NCI-H1930 (cell line): Measurements from ENCODE around the gene TIMM17A.
A peak's percentile ranks its signal among the peaks of the same experiment; 100 is the strongest.

ENCODE experiments used
- DNase-seq, 2 experiments: peaks; one replicate each; lab custom pipeline; 2025; lab: John Stamatoyannopoulos, UW

TIMM17A gene

DNA sequence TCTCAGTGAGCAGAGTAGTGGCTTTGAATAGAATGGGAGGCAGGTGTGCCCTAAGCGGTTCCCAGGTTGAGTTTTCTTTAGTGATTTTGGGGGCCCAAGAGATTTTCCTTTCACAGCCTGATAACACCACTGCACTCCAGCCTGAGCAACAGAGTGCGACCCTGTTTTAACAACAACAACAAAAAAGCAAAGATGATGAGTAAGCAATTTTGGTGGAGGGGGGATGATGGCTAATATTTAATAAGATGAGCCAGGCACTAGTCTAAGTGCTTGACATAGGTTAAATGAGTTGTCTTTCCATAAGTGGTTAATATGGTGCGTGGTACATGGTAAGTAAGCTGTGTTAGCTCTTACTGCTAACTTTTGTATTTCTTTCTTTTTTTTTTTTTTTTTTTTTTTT lies 29.1 kb downstream of the TIMM17A start:
- DNase-seq, result no peak

DNA sequence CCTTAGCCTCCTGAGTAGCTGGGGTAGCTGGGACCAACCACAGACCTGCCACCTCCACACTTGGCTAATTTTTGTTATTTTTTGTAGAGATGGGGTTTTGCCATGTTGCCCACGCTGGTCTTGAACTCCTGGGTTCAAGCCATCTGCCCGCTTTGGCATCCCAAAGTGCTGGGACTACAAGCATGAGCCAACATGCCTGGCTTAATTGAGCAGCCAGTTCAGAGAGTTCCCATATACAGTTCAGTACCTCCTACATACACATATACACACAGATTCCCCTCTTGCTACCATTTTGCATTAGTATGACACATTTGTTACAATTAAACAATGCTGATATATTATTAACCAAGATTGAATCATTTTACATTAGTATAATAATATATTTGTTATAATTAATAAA lies 30.1 kb downstream of the TIMM17A start:
- no peak for DNase-seq

DNA sequence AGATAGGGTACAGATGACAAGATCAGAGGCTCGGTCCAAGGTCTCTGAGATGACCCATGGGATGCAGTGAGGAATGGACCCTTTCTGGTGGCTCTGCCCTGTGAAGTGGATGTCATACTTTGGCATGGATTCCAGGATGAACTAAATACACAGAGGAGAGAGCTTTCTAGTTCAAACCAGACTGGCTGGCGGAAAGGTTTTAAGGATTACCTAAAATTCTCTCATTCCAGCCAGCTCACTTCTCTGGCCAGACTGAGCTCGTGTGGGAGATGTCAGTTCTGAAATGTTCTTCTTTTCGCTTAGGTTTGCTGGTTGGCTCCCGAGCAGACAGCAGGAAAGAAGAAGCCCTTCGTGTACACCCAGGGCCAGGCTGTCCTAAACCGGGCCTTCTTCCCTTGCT lies 33.3 kb downstream of the TIMM17A start:
- no peak for DNase-seq

DNA sequence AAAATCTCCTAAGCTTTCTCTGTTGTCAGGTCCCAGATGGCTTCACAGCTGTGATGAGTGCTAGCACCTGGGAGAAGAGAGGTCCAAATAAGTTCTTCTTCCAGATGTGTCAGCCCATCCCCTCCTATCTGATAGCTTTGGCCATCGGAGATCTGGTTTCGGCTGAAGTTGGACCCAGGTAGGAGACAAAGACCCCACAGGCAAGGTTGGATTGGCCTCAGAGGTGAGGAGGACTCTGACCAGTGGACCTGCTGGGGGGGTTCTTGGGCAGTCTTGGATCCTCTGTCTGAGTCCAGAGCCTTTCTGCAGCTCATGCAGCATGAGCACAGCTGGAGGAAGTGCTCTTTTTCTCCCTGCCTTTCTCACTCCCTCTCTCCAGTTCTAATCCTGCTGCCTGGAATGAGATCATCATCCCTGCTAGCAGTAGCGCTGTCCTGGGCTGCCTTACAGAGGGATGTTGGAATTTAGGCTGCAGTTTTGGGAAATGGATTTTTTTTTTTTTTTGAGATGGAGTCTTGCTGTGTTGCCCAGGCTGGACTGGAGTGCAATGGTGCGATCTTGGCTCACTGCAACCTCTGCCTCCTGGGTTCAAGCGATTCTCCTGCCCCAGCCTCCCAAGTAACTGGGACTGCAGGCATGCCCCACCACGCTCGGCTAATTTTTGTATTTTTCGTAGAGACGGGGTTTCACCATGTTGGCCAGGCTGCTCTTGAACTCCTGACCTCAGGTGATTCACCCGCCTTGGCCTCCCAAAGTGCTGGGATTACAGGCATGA lies 34.2 kb downstream of the TIMM17A start:
- no peak for DNase-seq

DNA sequence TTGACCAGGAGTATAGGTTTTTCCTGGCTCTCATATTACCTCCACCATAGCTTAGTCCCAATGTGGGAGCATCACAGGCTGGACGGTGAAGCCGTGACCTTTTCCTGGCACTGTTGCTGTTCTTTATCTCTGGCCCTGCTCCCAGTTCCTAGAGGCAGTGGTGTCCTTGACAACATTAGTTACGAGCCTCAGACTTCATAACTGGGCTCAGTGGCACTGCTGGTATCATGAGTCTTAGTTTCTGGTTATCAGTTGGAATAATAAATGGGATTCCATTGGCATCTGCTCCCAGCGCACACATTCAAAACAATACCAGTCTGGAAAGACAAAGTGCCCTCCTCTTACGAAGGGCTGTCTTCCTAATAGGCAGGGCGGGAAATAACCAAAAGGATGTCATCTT lies 35.1 kb downstream of the TIMM17A start:
- no peak for DNase-seq

DNA sequence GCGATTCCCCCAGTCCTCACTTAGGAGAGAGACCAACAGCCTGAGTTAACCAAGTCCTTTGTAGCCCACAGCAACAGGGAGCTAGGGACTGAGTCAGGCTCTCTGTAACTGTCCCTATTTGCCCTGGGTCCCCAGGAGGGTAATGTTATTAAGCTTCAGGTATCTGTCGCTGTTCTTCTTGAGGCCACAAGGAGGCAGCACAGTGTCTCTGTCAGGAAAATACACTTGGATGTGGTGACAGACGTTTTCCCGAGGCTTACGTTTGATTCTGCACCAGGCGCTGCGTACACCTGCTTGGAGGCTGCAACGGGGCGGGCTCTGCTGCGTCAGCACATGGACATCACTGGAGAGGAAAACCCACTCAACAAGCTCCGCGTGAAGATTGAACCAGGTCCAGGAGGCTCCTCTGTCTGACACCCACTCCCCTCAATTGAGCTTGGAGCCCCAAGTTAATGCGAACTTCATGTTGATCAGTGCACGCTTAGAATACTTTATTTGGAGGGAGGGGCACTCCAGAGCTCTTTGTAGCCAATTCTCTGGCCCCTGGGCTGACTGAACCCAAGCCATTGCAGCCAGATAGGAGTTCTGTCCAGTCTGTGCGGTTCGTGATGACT lies 44.4 kb downstream of the TIMM17A start:
- DNase-seq, result peak; percentile 27 to 30

DNA sequence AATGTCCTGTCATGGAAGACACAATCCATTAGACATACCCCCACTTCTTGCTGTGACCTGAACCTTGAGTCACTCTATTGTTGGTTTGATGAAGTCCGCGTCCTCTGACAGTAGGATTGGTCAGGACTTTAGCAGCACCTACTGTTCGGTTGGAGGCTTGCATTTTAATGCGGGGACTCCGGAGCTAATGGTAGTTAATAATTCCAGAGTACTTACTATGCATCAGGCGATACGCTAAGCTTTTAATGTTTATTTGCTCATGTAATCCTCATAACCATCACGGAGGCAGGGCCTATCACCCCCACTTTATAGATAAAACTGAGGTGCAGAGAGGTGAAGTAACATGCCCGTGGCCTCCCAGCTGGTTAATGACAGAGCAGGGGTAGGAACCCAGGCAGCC lies 47.2 kb downstream of the TIMM17A start:
- no peak for DNase-seq

DNA sequence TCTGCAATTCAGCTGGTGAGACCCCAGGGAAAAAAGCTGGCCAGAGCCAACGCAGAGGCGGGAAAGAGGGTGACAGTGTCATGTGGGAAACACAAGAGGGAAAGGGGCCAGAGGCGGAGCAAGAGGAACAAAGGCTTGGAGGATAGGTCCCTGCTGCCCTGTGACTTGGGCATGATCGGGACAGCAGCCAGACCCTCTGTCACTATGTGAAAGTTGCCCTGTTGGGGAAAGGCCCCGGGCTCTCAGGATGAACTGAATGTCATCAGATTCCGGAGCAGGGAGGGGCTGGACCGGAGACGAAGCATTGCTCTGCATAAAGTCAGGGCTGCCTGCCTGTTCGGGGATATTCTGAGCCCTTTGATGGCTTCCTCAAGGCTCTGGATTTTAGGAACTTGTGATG lies 49.4 kb downstream of the TIMM17A start:
- DNase-seq, result no peak

DNA sequence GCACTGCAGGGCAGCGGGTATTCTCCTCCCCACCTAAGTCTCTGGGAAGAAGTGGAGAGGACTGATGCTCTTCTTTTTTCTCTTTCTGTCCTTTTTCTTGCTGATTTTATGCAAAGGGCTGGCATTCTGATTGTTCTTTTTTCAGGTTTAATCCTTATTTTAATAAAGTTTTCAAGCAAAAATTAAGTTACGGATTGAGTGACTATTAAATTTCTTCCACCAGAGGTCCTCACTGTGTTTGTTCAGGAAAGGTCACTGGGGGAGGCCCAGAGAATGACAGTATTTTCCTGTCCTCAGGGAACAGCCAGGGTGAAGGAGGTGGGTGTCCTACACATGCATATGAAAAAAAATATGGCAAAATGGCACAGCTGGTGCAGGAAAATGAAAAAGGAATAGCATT lies 50.7 kb downstream of the TIMM17A start:
- DNase-seq, result no peak

DNA sequence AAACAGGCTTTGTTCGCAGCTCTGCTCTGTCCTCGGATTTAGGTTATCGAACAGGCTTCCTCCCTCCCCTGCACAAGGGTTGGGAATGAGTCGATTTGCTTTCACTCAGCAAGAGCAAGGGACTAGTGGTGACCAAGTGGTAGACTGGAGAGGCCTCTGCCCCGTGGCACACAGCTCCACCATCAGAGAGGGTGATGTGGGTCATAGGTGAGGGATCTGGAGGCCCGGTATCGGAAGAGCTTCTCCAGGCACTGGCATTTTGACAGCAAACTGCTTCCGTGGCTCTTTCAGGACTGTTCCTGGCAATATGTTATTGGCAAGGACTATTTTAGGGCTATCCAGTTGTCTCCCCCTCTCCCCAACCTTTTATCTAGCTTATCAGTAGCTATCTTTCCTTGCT lies 52.0 kb downstream of the TIMM17A start:
- DNase-seq, result no peak

DNA sequence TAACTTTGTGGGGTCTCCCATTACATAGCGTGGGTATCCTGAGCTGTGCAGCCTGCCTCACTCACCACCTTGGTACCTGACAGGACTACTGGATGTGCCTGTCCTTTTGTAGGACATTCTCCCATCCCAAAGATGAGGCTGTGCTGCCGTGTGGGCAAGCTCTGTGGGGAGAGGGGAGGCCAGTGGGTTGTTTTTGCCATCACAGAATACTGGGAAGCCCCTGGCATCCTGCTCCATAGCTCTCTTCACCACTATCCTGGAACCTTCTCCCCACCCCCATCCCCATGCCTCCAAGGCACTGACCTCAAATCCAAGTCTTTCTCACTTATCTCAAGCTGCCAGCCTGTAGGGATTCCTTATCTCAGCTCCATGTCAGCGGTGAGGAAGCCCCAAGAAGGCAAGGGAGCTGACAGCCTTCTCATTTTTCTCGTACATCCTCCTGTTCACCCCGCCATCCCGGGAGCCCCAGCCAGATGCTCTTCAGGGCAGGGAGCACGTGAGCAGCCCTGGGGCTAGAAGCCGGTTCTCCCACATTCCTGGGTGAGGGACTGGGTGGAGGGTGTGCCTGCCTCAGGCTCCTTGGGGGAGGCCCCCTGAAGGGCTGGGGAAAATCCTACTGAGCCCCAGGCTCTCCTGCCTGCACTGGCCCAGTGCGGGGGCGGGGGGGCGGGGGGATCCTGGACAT lies 52.6 kb downstream of the TIMM17A start:
- no peak for DNase-seq

DNA sequence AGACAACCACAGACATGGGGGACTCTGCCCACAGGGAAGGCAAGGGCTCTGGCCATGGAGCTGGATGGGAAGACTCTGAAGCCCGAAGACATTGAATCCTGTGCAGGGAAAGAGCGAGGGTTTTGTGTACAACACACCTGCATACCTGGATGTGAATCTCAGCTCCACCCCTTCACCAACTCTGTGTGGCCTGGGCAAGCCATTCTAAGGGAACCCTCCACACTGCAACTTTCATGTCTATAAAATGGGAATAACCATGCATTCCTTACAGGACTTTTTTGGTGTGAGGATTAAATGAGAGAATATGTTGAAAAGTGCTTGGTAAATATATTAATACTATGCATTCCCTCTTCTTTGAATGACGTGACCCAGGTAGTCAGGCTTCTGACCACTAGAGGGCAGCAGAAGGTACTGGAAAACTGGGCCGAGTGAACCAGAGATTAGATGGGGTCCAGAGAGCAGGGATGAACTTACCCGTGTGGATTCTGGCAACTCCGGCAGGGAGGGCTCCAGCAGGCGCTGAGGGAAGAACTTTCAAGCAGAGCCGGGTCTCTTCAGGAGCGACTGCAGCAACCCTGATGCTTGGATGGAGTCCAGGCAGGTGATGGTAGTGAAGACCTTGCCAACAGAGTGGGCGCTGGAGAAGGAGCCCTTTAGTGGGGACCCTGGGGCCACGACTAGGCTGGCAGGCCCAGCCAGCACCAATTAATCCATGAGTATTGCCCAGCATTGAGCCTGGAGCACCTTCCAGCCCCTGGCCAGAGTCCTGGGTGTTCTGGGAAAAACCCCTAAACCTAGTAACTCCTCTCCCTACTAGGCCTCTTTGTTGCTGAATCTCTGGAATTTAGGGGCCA lies 54.2 kb downstream of the TIMM17A start:
- DNase-seq, result peak; percentile 45 to 73

DNA sequence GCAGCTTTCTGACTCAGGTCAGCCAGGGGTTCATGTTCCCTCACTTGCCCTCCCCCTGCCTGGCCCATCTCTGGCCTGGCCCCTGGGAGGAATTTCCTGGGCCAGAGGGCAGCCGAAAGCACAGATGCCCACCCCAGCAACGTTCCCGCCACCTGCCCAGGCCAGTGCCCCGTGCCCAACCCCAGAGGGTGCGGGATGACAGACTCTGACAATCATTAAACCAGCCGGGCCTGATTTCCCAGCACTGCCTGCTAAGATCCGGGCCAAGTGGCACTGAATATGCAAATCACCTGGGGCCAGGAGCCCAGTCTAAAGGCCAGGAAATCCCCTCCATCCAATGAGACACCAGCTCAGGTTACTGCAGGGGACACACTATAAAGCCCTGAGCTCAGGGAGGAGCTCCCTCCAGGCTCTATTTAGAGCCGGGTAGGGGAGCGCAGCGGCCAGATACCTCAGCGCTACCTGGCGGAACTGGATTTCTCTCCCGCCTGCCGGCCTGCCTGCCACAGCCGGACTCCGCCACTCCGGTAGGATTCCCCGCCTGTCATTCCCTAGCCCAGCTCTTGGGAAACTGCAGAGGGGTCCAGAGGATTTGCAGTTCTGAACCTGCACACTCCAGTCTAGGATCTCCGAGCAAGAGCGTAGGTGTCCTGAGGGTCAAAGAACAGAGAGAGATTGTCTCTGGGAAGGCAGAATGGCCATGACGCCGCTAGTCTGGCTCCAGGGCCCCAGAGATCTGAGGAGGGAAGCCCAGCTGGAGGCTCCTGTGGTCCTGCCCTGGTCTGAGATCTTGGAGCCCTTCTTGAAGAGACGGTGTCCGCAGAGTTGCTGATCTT lies 55.1 kb downstream of the TIMM17A start, which contains the start of gene ELF3:
TSS of gene ELF3 (plus strand) at position 408 of the 836 bp plus-strand sequence. CDS start 550 bp downstream, outside the sequence.
- DNase-seq, result peak in 1 of 2 experiments; percentile 19

DNA sequence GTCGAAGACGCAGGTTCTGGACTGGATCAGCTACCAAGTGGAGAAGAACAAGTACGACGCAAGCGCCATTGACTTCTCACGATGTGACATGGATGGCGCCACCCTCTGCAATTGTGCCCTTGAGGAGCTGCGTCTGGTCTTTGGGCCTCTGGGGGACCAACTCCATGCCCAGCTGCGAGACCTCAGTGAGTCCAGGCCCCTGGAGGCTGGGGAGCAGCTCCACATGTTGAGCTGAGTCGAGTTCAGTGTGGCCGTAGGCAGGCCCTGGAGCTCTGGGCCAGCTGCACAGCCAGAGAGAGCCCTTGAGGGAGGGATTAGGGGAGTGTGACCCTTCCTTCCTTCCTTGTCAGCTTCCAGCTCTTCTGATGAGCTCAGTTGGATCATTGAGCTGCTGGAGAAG lies 56.7 kb downstream of the TIMM17A start:
- no peak for DNase-seq

DNA sequence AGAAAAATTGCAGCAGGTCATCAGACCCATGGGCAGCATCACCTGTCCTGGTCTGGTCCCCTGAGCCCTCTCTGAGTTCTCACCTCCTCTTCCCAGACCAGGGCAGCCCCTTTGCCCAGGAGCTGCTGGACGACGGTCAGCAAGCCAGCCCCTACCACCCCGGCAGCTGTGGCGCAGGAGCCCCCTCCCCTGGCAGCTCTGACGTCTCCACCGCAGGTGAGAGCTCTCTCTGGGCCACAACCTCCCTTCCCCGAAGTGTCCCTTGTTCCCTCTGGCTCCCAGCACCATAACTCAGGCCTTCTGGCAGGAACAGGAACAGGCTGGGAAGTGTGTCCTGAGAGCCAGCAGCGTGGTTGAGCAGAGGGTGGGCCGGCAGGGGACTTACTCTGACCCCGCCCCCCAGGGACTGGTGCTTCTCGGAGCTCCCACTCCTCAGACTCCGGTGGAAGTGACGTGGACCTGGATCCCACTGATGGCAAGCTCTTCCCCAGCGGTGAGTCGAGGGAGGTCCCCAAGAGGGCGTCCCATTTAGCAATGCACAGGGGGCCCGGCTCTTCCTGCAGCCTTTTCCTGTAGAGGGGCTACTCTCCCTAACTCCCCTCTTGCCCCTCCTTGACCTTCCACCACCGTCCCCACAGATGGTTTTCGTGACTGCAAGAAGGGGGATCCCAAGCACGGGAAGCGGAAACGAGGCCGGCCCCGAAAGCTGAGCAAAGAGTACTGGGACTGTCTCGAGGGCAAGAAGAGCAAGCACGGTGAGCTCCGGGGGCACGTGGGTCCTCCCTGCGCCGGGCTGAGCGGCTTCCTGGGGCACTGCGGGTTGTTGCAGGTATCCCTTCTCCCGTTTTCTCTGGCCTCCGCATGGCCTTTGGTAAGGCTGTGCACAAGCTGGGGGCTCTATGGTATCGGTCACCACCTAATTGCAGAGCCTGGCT lies 57.5 kb downstream of the TIMM17A start:
- no peak for DNase-seq

DNA sequence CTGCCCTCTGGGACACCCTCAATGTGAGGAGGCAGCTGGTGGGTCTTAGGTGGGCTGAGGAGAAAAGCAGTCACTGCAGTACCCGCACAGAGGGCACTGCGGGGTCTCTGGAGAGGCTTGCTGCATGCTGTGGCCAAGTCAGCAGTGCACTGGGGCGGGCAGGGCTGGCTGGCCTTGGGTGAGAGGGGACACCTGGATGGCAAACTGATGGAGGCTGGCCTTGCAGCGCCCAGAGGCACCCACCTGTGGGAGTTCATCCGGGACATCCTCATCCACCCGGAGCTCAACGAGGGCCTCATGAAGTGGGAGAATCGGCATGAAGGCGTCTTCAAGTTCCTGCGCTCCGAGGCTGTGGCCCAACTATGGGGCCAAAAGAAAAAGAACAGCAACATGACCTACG lies 58.3 kb downstream of the TIMM17A start:
- no peak for DNase-seq

DNA sequence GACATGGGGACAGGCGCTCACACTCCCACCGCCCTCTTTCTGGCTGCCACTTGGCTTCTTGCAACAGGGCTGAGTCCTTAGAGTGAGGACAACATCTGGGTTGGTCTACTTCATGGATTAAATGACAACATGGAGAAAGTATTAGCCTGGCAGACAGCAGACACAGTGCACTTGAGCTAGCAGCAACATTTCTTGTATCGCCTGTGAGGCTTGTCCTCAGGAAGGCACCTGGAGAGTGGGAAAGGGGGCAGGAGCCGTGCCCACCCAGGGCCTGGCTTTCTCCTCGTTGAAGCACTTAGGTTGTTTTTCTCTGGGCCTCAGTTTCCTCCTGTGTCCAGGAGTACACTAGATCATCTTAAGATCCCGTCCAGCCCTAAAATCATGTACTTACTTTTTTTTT lies 58.8 kb downstream of the TIMM17A start:
- DNase-seq, result no peak

DNA sequence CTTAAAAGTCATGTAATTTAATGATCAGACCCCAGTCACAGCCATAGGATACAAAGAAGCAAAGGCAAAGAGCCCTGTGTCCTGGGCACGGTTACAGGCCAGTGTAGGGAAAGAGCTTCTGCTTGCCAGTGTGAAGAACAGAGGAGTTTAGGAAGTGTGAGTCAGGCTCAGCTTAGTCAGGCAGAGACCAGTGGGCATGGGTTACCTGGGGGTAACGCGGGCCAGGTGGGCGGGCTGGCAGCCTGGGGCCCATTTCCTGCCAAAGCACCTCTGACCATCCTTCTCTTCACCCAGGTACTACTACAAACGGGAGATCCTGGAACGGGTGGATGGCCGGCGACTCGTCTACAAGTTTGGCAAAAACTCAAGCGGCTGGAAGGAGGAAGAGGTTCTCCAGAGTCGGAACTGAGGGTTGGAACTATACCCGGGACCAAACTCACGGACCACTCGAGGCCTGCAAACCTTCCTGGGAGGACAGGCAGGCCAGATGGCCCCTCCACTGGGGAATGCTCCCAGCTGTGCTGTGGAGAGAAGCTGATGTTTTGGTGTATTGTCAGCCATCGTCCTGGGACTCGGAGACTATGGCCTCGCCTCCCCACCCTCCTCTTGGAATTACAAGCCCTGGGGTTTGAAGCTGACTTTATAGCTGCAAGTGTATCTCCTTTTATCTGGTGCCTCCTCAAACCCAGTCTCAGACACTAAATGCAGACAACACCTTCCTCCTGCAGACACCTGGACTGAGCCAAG lies 59.8 kb downstream of the TIMM17A start:
- DNase-seq, result no peak

DNA sequence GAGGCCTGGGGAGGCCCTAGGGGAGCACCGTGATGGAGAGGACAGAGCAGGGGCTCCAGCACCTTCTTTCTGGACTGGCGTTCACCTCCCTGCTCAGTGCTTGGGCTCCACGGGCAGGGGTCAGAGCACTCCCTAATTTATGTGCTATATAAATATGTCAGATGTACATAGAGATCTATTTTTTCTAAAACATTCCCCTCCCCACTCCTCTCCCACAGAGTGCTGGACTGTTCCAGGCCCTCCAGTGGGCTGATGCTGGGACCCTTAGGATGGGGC lies 60.3 kb downstream of the TIMM17A start:
- DNase-seq, result no peak
